ENCODE measurements around the gene C3orf18.

C3orf18 gene

DNA sequence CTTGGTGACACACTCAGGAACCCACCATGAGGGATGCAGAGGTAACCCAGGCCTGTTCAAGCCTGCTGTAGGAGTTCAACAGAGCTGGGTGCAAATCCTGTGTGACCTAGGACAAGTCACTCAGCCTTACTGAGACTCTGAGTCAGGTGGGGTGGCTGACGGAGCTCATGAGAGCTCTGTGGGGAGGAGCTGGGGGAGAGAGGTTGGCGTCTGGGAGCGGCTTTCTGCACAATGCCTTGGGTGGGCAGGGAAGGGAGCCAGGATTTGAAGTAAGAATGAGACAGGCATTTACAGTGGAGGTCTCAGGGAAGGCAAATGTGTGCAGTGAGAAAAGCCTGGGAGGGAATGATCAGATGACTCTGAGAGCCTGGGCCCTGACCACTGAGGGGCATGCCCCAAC, 18.3 kb downstream of the C3orf18 start:
- DNase-seq, result no peak

DNA sequence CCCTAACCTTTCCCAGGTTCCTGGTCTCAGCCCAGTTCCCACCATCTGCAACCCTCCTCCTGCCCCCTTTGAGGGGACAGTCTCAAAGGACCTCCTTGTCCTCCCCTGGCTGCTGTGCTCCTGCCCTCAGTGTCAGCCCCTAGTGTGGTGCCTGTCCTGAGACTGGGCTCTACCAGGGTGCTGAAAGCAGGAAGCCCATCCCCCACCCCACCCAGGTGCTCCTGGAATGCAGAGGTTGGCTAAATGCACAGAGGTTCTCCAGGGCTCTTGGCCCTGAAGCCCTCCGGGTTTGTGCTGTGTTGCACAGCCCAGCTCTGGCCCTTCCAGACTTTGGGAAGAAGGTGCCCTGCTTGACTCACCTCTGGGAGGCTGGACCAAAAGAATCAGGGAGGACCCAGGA, 21.8 kb downstream of the C3orf18 start:
- no peak for DNase-seq

DNA sequence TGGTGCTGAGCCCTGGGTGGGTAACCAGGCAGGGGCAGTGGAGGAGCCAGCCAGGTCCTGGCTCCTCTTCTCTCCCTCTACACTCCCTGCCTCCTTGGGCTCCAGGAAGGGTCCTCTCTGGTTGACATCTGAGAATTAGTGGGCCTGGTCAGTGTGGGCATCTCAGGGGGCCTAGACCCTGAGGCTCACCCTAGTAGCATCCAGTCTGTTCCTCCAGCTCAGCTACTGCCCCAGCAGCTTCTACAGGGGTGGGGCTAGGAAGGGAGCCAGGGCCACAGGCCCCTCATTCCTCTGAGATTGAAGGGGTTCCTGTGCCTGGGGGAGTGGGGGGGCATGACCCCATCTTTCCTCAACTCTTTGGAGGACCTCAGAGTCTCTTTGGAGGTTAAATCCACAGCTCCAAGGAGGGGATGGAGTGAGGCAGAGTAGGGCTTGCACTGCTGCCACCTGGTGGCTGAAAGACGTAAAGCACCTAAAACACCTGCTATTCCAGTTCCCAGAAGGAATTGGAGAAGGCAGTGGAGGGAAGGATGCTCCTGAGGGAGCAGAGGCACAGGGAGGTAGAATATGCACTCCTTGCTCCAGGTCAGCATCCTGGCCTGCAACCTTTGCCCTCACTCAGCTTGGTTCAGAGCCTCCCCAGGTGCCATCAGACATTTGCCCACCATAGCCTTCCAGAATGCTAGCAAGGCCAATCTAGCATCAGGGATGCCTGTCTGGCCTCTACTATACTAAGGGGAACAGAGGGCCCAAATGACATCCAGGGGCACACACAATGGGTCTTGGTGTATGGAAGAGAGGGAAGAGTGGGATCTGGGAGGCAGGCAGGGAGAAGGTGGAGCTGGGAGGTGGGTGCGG, 25.1 kb downstream of the C3orf18 start:
- DNase-seq, result peak; percentile 41

DNA sequence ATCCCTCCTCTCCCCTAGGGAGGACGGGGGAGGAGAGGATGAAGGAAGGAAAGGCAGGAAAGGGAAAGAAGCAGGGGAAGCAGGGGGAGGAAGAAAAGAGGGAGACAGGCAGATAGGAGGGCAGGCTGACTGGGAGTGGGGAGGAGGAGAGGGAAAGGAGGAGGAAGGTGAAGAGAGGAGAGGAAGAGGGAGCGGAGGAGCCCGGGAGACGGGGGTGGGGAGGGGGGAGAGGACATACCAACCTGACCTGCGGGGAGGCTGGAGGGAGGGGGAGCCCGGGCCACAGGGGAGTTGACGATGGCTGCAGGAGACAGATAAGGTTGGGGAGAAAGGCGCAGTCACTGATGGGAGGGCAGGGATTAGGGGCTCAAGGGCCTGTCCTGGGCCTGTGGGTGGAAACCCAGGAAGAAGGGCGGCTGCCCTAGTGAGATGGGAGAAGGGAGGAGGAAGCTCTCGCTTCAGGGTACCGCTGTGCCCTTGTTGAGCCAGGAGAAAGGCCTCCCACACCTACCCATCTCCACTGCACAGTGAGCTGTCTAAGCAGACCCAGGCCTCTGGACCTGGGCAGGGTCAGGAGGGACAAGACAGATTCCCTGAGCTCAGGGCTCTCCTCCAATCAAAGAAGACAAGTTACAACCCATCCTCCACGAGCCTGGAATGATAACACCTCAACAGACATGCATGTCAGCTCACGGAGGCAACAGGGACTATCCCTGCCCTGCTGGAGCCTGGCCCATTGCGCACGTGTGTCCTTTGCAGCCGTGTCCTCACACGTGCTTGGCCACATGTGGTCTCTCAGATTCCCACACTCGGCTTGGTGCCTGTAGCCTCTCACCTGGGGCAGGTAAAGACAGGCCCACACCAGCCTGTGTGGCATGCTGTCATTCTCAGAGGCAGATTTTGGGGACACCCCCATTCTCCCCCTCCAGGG, 27.9 kb downstream of the C3orf18 start:
- no peak for DNase-seq

DNA sequence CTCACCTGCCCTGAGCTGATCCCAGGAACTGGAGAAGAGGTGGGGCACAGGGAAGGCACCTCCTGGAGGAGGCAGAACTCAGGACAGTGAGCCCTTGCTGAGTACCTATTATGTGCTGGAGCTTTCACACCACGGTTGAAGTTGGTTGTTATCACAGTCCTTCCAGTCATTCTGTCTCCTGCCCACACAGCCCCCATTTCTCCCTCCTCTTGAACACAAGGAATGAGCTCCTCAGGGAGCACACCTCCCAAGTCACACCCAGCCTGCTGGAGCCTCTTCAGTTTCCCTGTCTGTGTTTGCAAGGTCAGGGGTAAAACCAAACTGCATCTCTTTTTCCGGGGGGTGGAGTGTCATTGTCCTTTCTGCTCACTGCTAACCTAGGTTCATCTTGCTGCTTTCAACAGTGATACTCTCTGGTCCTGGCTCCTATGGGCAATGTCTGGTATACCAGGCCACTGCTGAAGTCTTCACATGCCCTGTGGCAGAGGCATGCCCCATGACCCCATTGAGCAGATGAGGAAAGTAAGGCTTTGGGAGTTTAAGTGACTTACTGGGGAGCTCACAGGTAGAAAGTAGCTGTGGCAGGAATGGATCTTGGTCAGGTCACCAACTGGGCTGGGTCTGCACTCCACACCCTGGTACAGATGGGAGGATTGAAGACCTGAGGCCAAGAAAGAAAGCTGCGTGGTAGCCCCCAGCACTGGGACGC, 30.0 kb downstream of the C3orf18 start:
- no peak for DNase-seq

DNA sequence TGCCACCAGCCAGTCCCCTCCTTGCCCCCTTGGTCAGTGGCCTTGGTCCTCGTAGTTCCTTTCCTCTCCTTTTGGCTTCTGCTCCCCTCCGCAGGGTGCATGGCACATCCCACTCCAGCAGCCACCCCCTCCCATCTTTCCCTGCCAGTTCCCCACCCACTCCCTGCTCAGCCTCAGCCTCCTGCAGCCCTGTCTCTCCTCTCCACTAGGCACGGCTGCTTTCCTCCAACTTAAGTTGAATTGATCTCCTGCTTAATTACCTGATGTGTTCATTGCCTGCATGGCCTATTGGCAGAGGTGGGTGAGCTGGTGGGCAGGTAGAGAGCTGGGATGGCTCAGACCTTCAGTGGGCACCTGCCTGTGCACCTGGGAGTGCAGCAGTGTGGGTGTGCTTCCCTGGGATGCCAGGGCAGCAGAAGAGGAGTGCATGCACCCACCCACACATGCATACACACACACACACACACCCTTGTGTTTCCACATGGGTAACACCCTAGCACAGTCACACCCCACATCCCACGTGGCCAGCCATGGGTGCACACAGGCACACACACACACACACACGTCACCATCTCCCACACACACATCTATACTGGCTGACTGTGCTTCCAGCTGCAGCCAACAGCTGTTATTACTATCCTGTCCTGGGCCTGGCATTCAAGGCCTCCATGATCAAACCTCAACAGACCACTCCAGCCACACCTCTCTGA, 30.9 kb downstream of the C3orf18 start:
- DNase-seq, result no peak

DNA sequence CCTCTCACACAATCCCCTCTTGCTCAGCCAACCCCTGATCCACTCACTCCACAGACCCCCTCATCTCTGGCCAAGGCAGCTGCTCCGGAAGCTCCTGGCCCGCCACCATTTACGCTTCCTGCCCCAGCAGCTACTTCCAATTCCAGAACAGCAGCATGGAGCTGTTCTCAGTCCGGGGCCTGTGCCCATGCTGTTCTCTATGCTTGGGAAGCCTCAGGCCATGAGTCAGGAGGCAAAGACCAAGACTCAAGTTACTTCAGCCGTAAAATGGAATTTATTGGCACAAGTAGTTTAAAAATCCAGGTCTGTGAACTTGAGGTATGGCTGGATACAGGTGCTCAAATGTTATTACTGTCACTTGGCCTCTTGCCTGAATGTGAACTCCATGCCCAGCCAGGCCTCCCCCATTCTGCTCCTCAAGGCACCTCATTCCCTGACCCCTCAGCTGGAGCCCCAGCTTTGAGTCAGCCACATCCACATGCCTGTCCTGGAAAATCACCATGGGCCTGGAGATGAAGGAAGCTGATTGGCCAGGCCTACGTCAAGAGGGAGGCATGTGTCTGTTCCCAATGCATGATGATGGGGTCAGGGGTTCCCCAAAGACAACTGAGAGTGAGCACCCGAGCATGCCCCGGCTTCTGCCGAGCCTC, 32.7 kb downstream of the C3orf18 start:
- DNase-seq, result no peak

DNA sequence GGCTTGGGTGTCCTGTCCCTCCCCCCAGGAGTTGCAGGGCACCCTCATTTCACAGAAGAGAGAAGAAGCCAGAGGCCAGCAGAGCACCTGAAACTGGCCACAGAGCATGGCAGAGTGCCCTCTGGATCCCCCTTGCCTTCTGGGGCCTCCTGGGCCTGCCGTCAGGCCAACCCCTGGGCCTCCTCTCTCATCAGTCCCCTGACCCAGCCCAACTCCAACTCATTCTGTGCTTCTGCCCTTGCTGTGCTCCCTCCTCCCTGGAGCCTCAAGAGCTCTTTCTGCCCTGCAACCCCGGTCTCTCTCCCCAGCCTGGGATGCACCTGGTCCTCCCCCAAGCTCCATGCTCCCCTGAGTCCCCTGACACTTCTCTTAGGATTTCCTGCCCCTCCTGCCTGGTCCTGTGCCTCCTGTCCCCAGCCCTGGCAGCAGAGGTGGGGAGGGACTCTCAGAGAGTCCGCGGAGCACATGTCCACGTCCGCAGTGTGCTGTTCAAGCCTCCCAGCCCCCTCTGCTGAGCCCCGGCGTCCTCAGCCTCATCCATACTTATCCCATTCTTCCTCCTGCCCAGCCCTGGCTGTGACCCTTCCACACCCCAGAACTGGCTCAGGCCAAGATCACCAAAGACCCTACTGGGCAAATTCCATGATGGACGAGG, 33.6 kb downstream of the C3orf18 start:
- no peak for DNase-seq

DNA sequence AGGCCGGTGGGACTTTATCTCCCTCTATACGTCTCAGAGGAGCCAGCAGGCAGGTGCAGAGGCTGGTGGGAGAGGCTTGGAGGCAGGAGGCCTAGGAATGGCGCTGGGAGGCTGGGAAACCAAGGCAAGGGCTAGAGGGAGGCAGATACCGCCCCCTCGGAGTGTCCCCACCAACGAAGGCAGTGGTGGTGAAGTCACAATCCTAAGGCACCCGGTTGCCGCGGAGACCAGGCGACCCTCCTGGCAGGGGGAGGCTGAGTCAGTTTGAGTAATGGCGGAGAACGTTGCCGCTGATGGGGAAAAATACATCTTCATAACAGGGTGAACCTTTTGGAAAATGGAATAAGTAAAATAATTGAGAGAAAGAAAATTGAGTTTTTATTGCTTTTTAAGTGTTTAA, 34.2 kb downstream of the C3orf18 start:
- no peak for DNase-seq

DNA sequence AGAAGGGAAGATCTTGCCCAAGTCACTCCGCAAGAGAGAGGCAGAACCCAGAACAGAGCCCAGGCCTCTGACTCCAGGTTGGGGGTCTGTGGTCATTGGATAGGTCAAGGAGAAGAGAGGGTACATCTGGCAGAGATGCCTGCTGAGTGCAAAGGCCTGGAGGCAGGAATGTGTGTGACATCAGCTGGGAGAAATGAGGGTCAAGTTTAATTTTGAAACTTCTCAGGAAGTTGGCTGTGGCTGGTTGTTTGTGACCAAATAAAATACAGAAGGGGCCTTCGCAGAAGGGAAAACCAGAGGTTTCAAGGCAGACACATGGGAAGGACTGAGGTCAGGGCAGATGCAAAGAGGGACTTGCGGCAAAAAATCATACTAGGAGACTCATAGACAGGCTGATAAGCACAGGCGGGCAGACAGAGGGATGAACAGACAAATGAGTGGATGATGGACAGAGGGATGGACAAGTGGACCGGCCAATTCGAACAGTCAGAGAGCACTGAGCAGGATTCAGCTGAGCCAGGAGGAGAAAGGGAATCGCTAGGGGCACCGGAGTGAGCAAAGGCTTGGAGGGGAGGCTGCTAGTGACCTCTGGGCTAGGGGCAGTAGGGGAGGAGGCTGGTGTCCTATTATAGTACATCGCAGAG, 35.4 kb downstream of the C3orf18 start:
- DNase-seq, result no peak

DNA sequence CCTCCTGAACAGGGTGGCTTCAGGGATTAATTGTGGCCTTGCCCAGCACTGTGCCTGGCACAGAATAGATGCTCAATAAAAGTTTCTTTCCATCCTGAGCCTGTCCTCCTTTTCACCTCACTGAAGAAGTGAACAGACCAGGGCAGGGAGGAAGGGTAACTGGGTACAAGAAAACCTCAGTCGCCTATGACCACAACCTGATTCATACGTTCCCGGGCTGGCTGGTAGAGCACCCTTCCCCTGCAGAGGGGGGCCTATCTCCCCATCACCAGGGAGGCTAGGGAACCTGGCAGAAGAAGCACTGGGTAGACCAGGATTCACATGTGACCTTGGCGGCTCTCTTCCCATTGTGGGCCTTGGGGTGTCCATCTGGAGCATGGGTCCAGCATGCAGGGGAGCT, 36.3 kb downstream of the C3orf18 start:
- DNase-seq, result no peak

DNA sequence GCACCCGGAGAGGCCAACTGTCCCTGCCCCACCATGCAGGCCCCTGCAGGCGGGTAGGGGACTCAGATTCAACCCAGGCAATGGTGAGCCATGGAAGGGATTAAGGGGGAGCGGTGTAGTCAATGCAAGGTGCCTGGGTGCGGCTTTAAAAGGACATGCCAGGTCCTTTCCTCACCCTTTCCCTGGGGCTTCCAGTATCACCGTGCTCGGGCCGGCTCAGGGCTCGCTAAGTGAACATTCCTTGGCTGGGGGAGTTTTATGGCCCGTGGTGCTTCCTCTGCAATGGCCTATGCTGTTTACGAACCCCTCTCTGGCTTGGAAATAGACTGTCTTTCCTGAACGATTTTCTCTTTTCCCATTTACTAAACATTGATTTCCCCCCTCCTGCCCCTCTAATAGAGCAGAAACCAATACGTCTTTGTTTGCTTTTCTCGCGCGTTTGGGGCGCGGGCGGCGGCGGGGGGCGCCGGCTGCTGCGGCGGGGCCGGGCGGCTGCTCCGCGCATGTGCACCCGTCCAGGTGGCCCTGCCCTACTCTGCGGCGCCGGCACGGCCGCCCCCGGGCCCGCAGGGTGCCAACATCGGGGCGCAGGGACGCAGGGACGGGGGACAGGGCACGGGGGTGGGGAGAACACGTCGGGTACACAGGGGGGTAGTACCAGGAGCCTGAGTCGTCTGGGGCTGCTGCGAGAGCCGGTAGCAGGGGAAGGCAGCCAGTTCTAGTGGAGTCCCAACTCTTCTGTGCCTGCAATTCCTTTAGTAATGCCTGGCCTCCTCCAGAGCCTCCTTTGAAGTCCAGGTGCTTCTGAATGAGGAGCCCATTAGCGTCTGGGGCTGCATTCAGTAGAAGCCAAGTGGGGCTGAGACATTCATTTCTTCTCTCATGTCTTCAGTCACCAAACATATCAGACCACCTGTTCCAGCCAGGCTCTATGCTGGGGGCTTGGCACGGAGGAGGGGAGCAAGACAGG, 37.3 kb downstream of the C3orf18 start:
- DNase-seq, result no peak

DNA sequence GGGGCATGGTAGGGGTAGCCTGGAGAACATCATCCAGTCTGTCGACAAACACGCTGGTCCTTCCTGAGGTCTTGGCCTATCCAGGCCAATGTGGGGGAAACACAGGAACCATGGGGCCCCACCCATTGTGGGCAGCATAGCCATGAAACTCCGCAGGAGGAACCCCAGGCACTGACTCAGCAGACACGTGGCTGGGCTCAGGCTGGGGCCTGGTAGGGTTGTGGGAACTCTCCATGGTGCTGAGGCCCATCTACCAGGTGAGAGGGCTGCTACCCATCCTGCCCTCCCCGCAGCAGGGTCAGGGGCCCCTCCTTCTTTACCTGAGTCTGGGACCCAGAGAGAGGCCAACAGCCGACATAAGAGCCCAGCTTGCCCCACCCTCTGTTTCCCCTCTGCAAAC, 41.6 kb downstream of the C3orf18 start:
- peak; percentile 31 for DNase-seq

DNA sequence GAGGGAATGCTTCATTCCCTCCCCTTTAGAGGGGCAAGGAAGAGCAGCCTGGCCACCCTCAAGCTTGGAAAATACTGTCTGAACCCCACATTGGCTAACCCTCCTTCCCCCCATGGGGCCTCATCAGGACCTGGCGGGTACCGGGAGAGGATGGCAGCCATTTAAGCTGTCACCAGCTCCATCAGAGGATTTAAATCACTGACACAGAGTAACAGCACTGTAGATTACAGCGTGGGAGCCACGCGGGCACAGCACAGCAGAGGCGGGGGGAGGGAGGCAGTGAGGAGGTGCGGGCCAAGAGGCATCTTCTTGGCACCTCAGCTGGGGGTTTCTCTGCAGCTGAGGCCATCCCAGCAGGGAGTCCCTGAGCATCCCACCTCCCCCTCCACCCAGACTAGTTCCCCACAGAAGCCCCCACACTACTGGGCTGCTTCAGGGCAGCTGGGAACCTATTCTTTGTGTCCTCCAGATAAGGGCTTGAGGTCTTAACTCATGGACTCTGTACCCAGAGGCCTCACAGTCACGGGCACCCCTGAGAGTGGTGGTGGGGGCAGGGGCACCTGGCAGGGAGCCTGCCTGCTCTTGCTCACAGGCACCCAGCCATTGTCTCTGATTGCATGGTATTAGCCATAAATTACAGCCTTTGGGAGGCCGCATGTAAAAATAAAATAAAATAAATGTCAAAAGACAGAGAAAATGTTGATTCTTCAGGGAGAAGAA, 42.2 kb downstream of the C3orf18 start:
- DNase-seq, result no peak

DNA sequence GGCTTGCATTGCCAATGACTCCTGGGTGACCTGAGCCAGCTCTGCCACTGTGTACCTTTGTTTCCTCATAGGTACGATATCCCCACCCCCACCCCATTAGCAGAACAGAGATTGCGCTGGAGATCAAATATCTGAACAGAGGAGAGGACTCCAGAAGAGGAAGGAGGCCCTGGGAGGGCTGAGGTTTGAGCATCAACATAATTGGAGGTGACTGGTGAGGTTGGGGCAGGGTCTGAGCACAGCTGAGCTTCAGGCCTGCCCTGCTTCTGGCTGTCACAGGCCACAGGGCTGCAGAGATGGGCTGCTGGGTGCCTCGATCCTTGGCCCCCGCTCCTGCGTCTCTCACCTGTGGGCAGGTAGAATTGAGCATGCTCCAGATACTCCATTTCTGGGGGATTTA, 42.8 kb downstream of the C3orf18 start:
- no peak for DNase-seq

DNA sequence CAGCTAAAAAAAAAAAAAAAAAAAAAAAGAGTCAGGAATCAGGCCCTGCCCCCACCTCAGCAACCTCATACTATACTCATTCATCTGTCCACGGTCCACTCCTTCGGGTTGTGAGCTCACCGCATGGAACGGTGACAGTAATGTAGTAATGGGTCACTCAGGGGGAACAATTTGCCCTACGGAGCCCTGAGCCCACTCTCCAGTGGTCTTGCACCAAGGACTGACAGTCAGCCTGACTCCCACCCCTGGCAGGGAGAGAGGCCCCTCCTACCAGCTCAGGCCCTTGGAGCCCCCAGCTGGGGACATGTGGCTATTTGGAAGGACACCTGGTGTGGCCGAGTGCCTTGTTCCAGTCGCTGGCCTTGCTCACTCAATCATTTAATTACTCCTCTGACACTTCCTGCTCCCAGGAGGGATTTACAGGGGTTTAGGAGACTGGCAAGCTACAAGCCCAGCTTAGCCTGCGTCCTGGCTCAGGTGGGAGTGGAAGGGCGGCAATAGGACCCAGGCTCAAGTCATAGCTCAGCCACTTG, 44.2 kb downstream of the C3orf18 start:
- DNase-seq, result no peak

DNA sequence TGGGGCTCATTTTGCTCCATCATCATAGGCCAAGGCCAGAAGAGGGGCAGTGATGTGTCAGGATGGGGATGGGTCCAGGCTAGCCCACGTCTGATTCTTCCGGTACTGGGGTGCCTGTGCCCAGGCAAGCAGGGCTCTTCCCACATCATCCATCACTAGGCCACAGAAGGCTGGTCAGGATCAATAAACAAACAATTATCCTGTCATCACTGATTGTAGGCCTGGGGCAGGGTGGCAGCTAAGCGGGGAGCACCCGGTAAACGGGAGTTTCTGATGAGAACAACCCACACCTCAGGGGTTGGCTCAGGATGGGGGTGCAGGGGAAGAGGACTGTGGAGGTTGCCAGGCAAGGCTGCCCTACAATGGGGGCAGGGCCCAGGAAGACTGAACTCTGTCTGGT, 46.0 kb downstream of the C3orf18 start:
- DNase-seq, result no peak

DNA sequence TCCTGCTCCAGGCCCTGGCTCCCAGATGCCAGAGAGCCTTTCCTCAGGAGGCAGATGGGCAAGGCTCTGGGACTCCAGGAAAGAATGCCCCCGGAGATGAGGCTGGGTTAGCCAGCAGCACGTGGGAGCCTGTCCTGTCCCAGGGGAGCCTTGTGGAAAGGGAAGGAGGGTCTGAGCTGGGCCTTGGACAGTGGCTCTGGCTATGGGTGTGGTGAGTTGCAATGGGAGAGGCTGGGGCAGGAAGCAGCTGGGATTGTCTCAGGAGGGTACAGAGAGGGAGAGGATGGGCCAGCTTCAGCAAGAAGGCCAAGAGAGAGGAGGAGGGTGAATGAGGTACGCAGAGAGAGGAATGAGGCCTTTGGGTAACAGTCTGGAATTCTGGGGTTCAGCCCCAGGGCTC, 46.7 kb downstream of the C3orf18 start:
- DNase-seq, result no peak
